K562 (cell line): ENCODE results near the gene CDH1. TPM values are rescaled to one million over a fixed set of nuclear protein-coding genes. Genes with fewer than 3 reads are reported as not detected.

Experiments
- CBFB ChIP-seq: sonication (generic); formaldehyde crosslinking; IDR thresholded peaks from 2 replicates; pipeline ENCODE4 v1.4.0; 2020; ENCODE audit warnings: mild to moderate bottlenecking, missing genetic modification reagents
- DNMT1 ChIP-seq: fragments of 450-650 bp; IDR thresholded peaks from 2 replicates; pipeline ENCODE4 v1.6.1; 2016; ENCODE audit warnings: antibody characterized with exemption, mild to moderate bottlenecking
- HDAC1 ChIP-seq, 2 experiments: fragments of 450-650 bp; IDR thresholded peaks; 2 replicates each; pipeline ENCODE4 v1.6.1; 2016 to 2017; ENCODE audit warnings: inconsistent platforms in 1 of 2, mild to moderate bottlenecking in 1 of 2, moderate library complexity in 1 of 2
- HDAC8 ChIP-seq: fragments of 450-650 bp; IDR thresholded peaks from 2 replicates; pipeline ENCODE4 v1.6.1; 2016; ENCODE audit warnings: mild to moderate bottlenecking, missing genetic modification characterization, moderate library complexity, missing compliant biosample characterization
- NCOR1 ChIP-seq: fragments of 450-650 bp; IDR thresholded peaks from 2 replicates; pipeline ENCODE4 v1.6.1; 2016; ENCODE audit warnings: mild to moderate bottlenecking, moderate library complexity
- PURB ChIP-seq: sonication (generic); formaldehyde crosslinking; IDR thresholded peaks from 2 replicates; pipeline ENCODE4 v1.9.0; 2021; ENCODE audit warnings: low read depth, mild to moderate bottlenecking, missing genetic modification reagents
- RBBP5 ChIP-seq: fragments of 200-600 bp; sonication (generic); IDR thresholded peaks from 2 replicates; pipeline ENCODE4 v1.6.1; 2012; ENCODE audit warnings: borderline replicate concordance, mild to moderate bottlenecking, low read length, control low read depth, inconsistent platforms; ENCODE audit not compliant: insufficient read depth, poor library complexity, severe bottlenecking
- SFPQ ChIP-seq: fragments of 200-400 bp; formaldehyde crosslinking; IDR thresholded peaks from 2 replicates; pipeline ENCODE4 v1.6.1; 2017; ENCODE audit warnings: mild to moderate bottlenecking, low read depth, low read length, moderate library complexity
- SMAD3 ChIP-seq: fragments of 450-650 bp; formaldehyde crosslinking; conservative IDR thresholded peaks from 2 replicates; pipeline ENCODE4 v1.4.0; 2020; ENCODE audit warnings: mild to moderate bottlenecking
- SRSF7 ChIP-seq: fragments of 200-400 bp; formaldehyde crosslinking; optimal IDR thresholded peaks from 2 replicates; pipeline ENCODE3; 2017; ENCODE audit warnings: mild to moderate bottlenecking, low read depth, low read length
- TGIF2 ChIP-seq: sonication (generic); formaldehyde crosslinking; IDR thresholded peaks from 2 replicates; pipeline ENCODE4 v1.8.1; 2022; ENCODE audit warnings: mild to moderate bottlenecking, missing genetic modification reagents, moderate library complexity
- USF1 ChIP-seq: sonication (generic); formaldehyde crosslinking; IDR thresholded peaks from 2 replicates; pipeline ENCODE4 v1.9.0; 2022; ENCODE audit warnings: mild to moderate bottlenecking, missing genetic modification reagents
- ZBTB33 ChIP-seq: sonication (generic); formaldehyde crosslinking; IDR thresholded peaks from 2 replicates; pipeline ENCODE4 v1.8.1; 2023; ENCODE audit warnings: mild to moderate bottlenecking, missing genetic modification reagents
- ZBTB49 ChIP-seq: sonication (generic); formaldehyde crosslinking; IDR thresholded peaks from 2 replicates; pipeline ENCODE4 v1.8.0; 2022; ENCODE audit warnings: missing genetic modification reagents, mild to moderate bottlenecking, borderline replicate concordance
- ZEB2 ChIP-seq: fragments of 450-650 bp; IDR thresholded peaks from 2 replicates; pipeline ENCODE4 v1.6.1; 2016
- ZNF592 ChIP-seq: fragments of 450-650 bp; IDR thresholded peaks from 2 replicates; pipeline ENCODE4 v1.6.1; 2017; ENCODE audit warnings: antibody characterized with exemption, mild to moderate bottlenecking
- ZNF695 ChIP-seq: fragments of 450-650 bp; formaldehyde crosslinking; IDR thresholded peaks from 2 replicates; pipeline ENCODE4 v1.4.0; 2020; ENCODE audit warnings: mild to moderate bottlenecking, moderate library complexity
- polyA plus RNA-seq, 8 experiments: library from polyadenylated mRNA; depleted of rRNA in 4 of 8; stranded (reverse) in 5 of 8; unstranded in 3 of 8; fragments of >200 nt; fragmentation: Nextera tagmentation in 2 of 8; fragmentation: Illumina TruSeq in 1 of 8; extraction: Ambion mirVana in 2 of 8; extraction: Trizol in 1 of 8; gene quantifications; 2 replicates each; pipeline versions ENCODE4 v1.2.1 to v1.2.3, GENCODE V29; 2011 to 2014; ENCODE audit warnings: inconsistent platforms in 1 of 8, missing spikeins in 1 of 8
- total RNA-seq, 7 experiments: library from RNA; depleted of rRNA in 6 of 7; stranded (reverse); fragments of >200 nt in 6 of 7; fragmentation: Illumina TruSeq in 2 of 7; extraction: Trizol in 2 of 7; gene quantifications; 2 replicates each; pipeline versions ENCODE4 v1.2.1 to v1.2.3, GENCODE V29; 2011 to 2021; ENCODE audit warnings: low replicate concordance in 1 of 7

CDH1 gene
- total and polyA plus RNA-seq, 9 of the 15 experiments (the other 6 are each of a cell fraction or from before 2014, with no cell fraction given): 0.01 to 0.69 TPM; not detected in 7

- no peak for TF ChIP-seq ZNF592
- TF ChIP-seq SRSF7: no peak
- no peak for TF ChIP-seq USF1 (CRISPR knock-in tag)
- no peak for TF ChIP-seq ZNF695
- TF ChIP-seq CBFB (CRISPR knock-in tag): no peak
- no peak; the same call in 1 of the 2 replicates for TF ChIP-seq NCOR1
- TF ChIP-seq HDAC1 (IDR thresholded peaks at IDR 0.05): no peak
- TF ChIP-seq SMAD3 (CRISPR knock-in tag): no peak
- no peak for TF ChIP-seq ZBTB33 (CRISPR knock-in tag)
- no peak for TF ChIP-seq ZBTB49
- no peak for TF ChIP-seq SFPQ
- no peak for TF ChIP-seq TGIF2 (CRISPR knock-in tag)
- TF ChIP-seq PURB (CRISPR knock-in tag): no peak
- peak; percentile 84 for TF ChIP-seq ZEB2
- no peak for TF ChIP-seq DNMT1
- TF ChIP-seq RBBP5: no peak
- no peak for TF ChIP-seq HDAC8 (tag)
These were observed 12.3 kb upstream of the CDH1 start (continued) for GRCh38 chr16:68724797-68725196.
